GM20000 (cell line): Measurements from ENCODE around the gene TRMT112.
A peak's percentile ranks its signal among the peaks of the same experiment; 100 is the strongest.

Source experiments
- DNase-seq: peaks from one replicate; pipeline ENCODE4 v3.0.0; 2012; ENCODE audit warnings: low spot score
- TF ChIP-seq, protein P1 (sequence below): IDR thresholded peaks from 2 replicates; pipeline ENCODE4 v1.5.1; 2012; ENCODE audit warnings: mild to moderate bottlenecking, control low read depth; ENCODE audit errors: extremely low read depth, missing control alignments

Gene TRMT112

GRCh38 chr11:64349025-64349387 lies 31.6 kb upstream of the TRMT112 start:
- DNase-seq, result no peak
- TF ChIP-seq, protein P1, sequence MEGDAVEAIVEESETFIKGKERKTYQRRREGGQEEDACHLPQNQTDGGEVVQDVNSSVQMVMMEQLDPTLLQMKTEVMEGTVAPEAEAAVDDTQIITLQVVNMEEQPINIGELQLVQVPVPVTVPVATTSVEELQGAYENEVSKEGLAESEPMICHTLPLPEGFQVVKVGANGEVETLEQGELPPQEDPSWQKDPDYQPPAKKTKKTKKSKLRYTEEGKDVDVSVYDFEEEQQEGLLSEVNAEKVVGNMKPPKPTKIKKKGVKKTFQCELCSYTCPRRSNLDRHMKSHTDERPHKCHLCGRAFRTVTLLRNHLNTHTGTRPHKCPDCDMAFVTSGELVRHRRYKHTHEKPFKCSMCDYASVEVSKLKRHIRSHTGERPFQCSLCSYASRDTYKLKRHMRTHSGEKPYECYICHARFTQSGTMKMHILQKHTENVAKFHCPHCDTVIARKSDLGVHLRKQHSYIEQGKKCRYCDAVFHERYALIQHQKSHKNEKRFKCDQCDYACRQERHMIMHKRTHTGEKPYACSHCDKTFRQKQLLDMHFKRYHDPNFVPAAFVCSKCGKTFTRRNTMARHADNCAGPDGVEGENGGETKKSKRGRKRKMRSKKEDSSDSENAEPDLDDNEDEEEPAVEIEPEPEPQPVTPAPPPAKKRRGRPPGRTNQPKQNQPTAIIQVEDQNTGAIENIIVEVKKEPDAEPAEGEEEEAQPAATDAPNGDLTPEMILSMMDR, result no peak

- no peak for DNase-seq
- TF ChIP-seq, protein P1, result no peak
Observed at GRCh38 chr11:64348383-64349024, 31.1 kb upstream of the TRMT112 start.

GRCh38 chr11:64347193-64347867 lies 30.0 kb upstream of the TRMT112 start:
- DNase-seq, result no peak
- TF ChIP-seq, protein P1, result no peak

- DNase-seq, result no peak
- TF ChIP-seq, protein P1, result no peak
Observed at GRCh38 chr11:64344787-64345186, 27.4 kb upstream of the TRMT112 start.

DNA sequence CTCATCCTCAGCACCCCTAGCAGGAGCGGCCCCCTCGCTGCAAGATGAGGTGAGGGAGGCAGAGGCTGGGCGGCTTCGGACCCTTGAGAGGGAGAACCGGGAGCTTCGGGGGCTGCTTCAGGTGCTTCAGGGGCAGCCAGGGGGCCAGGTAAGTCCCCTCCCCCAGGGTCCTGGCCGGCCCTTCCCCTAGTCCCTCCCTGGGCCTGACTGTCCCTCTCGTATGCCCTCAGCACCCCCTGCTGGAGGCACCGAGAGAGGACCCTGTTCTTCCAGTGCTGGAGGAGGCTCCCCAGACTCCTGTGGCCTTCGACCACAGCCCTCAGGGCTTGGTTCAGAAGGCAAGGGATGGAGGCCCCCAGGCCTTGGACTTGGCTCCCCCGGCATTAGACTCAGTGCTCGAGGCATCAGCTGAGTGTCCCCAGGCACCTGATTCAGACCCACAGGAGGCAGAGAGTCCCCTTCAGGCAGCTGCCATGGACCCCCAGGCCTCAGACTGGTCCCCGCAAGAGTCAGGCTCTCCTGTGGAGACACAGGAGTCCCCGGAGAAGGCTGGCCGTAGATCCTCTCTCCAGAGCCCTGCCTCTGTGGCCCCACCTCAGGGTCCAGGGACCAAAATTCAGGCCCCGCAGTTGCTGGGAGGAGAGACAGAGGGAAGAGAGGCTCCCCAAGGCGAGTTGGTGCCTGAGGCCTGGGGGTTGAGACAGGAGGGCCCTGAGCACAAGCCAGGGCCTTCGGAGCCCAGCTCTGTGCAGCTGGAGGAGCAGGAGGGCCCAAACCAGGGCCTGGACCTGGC lies 26.6 kb upstream of the TRMT112 start:
- peak; percentile 49 for DNase-seq
- TF ChIP-seq, protein P1, result no peak

DNA sequence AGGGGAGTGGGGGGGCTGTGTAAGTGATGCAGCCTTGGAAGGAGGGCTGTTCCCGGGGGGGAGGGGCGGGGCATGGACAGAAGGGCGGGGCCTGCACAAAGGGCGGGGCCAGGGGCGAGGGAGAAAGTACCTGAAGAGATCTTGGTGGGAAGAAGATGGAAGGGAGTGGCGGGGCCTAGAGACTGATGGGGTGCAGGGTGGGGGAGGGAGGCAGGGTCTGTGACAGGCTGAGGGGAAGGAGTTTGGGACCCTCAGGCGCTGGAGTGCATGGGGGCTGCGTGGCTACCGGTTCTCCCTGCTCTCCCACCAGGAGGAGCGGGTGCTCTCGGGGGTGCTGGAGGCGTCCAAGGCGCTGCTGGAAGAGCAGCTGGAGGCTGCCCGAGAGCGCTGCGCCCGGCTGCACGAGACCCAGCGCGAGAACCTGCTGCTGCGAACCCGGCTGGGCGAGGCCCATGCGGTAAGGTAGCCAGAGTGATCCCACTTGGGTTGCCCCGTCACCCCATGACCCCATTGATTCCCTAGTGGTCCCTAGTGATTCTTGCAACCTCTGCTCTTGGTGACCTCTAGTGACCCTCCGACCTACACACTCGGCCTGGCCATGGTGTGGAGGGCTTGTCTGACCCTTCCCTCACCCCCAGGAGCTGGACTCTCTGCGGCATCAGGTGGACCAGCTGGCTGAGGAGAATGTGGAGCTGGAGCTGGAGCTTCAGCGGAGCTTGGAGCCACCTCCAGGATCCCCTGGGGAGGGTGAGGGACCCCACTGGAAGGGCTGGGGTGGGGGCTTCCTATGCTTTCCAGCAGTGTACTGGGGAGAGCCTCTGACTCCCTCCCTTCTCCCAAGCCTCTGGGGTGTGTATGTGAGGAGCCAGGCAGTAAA lies 25.7 kb upstream of the TRMT112 start:
- TF ChIP-seq, protein P1, result no peak
- no peak for DNase-seq
